Spleen (tissue), 11 donors: ENCODE results near the gene ACVR1. TPM values are rescaled to one million over a fixed set of nuclear protein-coding genes. Genes with fewer than 3 reads are reported as not detected.

Experiments used
- DNase-seq: peaks from one replicate; pipeline ENCODE4 v3.0.0-alpha.2; 2020
- H3K27ac ChIP-seq, 8 donors: fragments of 200-600 bp; sonication (generic) in 7 of 8; 1 replicate in 4 of 8; 2 replicates in 4 of 8; pipeline versions ENCODE4 v1.5.0 to v1.8.0; 2016 to 2021; ENCODE audit warnings: inconsistent platforms in 4 of 8, mild to moderate bottlenecking in 4 of 8, moderate library complexity in 1 of 8
- H3K27me3 ChIP-seq, 7 donors: fragments of 200-600 bp; sonication (generic) in 6 of 7; replicated peaks in 1 of 7; 1 replicate in 4 of 7; 2 replicates in 3 of 7; pipeline versions ENCODE4 v1.5.0 to v1.8.0; 2016 to 2021; ENCODE audit warnings: inconsistent platforms in 3 of 7, mild to moderate bottlenecking in 1 of 7
- H3K36me3 ChIP-seq, 6 donors: fragments of 200-600 bp; sonication (generic) in 5 of 6; 1 replicate in 4 of 6; 2 replicates in 2 of 6; pipeline versions ENCODE4 v1.5.0 to v1.8.0; 2016 to 2021; ENCODE audit warnings: inconsistent platforms in 2 of 6
- H3K4me1 ChIP-seq, 6 donors: fragments of 200-600 bp; sonication (generic) in 5 of 6; 1 replicate in 3 of 6; 2 replicates in 3 of 6; pipeline versions ENCODE4 v1.5.0 to v1.8.0; 2016 to 2021; ENCODE audit warnings: inconsistent platforms in 3 of 6
- H3K4me3 ChIP-seq, 8 donors: fragments of 200-600 bp; sonication (generic) in 7 of 8; 1 replicate in 4 of 8; 2 replicates in 4 of 8; pipeline versions ENCODE4 v1.5.0 to v1.8.0; 2016 to 2021; ENCODE audit warnings: inconsistent platforms in 4 of 8, mild to moderate bottlenecking in 4 of 8, moderate library complexity in 2 of 8
- H3K9me3 ChIP-seq, 8 donors: fragments of 200-600 bp; sonication (generic) in 7 of 8; 1 replicate in 4 of 8; 2 replicates in 4 of 8; pipeline versions ENCODE4 v1.5.0 to v1.8.0; 2016 to 2021; ENCODE audit warnings: inconsistent platforms in 4 of 8
- POLR2A ChIP-seq, 3 donors: fragments of 450-650 bp; IDR thresholded peaks; one replicate each; pipeline ENCODE4 v1.5.1; 2017; ENCODE audit warnings: antibody characterized with exemption in 3 of 3, mild to moderate bottlenecking in 1 of 3
- POLR2AphosphoS5 ChIP-seq, 3 donors: sonication (generic); formaldehyde crosslinking; IDR thresholded peaks; one replicate each; pipeline ENCODE4 v1.5.1; 2017; ENCODE audit warnings: antibody characterized with exemption in 3 of 3
- WGBS, 5 donors: extraction: QIAGEN DNeasy Blood & Tissue Kit in 3 of 5; methylation state at CpG; one replicate each; pipeline versions ENCODE4 v1.1.5 to v1.1.7; 2013 to 2018; 5-methylcytosine and 5-hydroxymethylcytosine counted together
- intact Hi-C: fragments of 100-400 bp; cut with DNase I; formaldehyde crosslinking; loops from one replicate; pipeline ENCODE4 v1.15.0; 2023; ENCODE audit warnings: low total_unique reads
- polyA plus RNA-seq, 3 donors: library from polyadenylated mRNA; stranded (reverse); fragments of 200-250 nt; gene quantifications; one replicate each; pipeline ENCODE4 v1.2.1, GENCODE V29; 2013
- total RNA-seq, 7 donors: library from RNA; depleted of rRNA in 3 of 7; stranded (reverse); fragments of >200 nt in 3 of 7; fragmentation: NEBNext Ultra II Directional in 4 of 7; extraction: Animal tissue kit (Norgen Biotek cat#: 25700) in 4 of 7; gene quantifications; one replicate each; pipeline versions ENCODE4 v1.1.0 to v1.2.1, GENCODE V29; 2016 to 2021
- TF ChIP-seq, protein P1 (sequence below), 11 experiments: fragments of 200-600 bp in 7 of 11; fragments of 450-650 bp in 4 of 11; sonication (generic) in 4 of 11; IDR thresholded peaks in 8 of 11; conservative IDR thresholded peaks in 3 of 11; 1 replicate in 7 of 11; 2 replicates in 4 of 11; pipeline versions ENCODE4 v1.4.0 to v1.8.0; 2016 to 2021; ENCODE audit warnings: antibody characterized with exemption in 11 of 11, inconsistent platforms in 4 of 11, mild to moderate bottlenecking in 1 of 11
- donor health status: healthy with polysubstance abuse.
- donor health status: DM: no; HTN: no; CAD: no; lungs with moderate emphysema.
- donor health status: DM: no; HTN: no; CAD: no.
- donor health status: Bipolar disorder and iron deficiency.
- donor health status: healthy.
- donor health status: DM: no; HTN: no; CAD: no.
- donor health status: DM: yes; HTN: yes; CAD: no.

The ACVR1 gene
- total and polyA plus RNA-seq, 10 donors = 2.1 to 23.8 (median 13.6) TPM

DNA sequence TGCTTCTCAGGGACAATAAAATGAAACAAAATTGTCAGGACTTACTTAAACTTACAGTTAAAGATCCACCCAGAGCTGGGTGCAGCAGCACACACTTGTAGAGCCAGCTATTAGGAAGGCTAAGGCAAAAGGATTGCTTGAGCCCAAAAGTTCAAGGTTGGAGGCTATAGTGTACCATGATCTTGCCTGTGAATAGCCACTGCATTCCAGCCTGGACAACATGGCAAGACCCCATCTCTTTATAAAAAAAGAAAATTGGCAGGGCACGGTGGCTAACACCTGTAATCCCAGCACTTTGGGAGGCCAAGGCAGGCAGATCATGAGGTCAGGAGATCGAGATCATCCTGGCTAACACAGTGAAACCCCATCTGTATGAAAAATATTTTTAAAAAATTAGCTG is 34.6 kb downstream of the ACVR1 start:
- no peak overlapping the region for H3K4me3 ChIP-seq
- no peaks in the 10 kb centered on the region for H3K9me3 ChIP-seq
- H3K27ac ChIP-seq = no peak overlapping the region
- no peaks in the 10 kb centered on the region for H3K36me3 ChIP-seq
- no peaks in the 10 kb centered on the region for H3K27me3 ChIP-seq
- TF ChIP-seq POLR2AphosphoS5 (IDR thresholded peaks at IDR 0.05) (no peak), POLR2A (IDR thresholded peaks at IDR 0.05) (no peak)
- TF ChIP-seq, protein P1, sequence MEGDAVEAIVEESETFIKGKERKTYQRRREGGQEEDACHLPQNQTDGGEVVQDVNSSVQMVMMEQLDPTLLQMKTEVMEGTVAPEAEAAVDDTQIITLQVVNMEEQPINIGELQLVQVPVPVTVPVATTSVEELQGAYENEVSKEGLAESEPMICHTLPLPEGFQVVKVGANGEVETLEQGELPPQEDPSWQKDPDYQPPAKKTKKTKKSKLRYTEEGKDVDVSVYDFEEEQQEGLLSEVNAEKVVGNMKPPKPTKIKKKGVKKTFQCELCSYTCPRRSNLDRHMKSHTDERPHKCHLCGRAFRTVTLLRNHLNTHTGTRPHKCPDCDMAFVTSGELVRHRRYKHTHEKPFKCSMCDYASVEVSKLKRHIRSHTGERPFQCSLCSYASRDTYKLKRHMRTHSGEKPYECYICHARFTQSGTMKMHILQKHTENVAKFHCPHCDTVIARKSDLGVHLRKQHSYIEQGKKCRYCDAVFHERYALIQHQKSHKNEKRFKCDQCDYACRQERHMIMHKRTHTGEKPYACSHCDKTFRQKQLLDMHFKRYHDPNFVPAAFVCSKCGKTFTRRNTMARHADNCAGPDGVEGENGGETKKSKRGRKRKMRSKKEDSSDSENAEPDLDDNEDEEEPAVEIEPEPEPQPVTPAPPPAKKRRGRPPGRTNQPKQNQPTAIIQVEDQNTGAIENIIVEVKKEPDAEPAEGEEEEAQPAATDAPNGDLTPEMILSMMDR (IDR thresholded peaks at IDR 0.05 in 8 of 11, conservative IDR thresholded peaks at IDR 0.05 in 3 of 11) = no peak
- peaks cover 0 to 61% (median 24%) of the 10 kb centered on the region in 6 donors for H3K4me1 ChIP-seq
- WGBS, 5 donors = 93 to 98% (median 95%) methylated on average over 2 of the region's 2 CpGs
- DNase-seq = no peak
- intact Hi-C loops = no loop called here

DNA sequence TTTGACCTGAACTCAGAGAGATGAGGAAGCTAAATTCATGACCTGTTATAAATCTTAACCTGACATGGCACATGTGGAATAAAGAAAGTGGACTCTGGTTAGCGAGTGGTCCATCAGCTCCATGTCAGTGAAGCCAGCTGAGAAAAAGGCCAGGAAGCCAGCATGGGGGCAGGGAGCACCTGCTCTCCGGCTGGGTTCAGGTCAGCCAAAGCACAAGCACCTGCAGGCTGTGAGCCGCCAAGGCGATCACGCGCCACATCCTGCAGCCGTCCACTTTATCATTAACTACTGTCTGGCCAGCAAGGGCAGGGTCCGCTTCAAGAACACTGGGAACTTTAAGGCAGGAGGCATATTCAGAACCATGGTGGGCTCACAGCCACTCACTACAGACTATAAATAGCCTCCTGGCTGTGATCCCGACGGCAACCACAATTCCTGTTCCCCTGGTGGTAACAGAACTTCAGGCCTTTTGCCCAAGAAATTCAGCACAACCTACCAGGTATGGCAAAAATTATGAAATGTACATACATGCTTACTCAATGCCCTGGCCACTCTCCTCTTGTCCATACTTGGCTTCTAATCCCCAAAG is 35.5 kb downstream of the ACVR1 start:
- intact Hi-C loops = no loop called here
- H3K36me3 ChIP-seq = no peaks in the 10 kb centered on the region
- 38 to 59% (median 47%) methylated on average over 10 of the region's 10 CpGs for WGBS, 5 donors
- H3K27ac ChIP-seq = no peak overlapping the region
- H3K4me1 ChIP-seq = peaks cover 0 to 61% (median 24%) of the 10 kb centered on the region in 6 donors
- no peak for DNase-seq
- TF ChIP-seq, protein P1 (IDR thresholded peaks at IDR 0.05 in 8 of 11, conservative IDR thresholded peaks at IDR 0.05 in 3 of 11) = no peak
- TF ChIP-seq POLR2AphosphoS5 (IDR thresholded peaks at IDR 0.05) (no peak), POLR2A (IDR thresholded peaks at IDR 0.05) (no peak)
- H3K4me3 ChIP-seq = no peak overlapping the region
- H3K27me3 ChIP-seq = no peaks in the 10 kb centered on the region
- H3K9me3 ChIP-seq = no peaks in the 10 kb centered on the region

DNA sequence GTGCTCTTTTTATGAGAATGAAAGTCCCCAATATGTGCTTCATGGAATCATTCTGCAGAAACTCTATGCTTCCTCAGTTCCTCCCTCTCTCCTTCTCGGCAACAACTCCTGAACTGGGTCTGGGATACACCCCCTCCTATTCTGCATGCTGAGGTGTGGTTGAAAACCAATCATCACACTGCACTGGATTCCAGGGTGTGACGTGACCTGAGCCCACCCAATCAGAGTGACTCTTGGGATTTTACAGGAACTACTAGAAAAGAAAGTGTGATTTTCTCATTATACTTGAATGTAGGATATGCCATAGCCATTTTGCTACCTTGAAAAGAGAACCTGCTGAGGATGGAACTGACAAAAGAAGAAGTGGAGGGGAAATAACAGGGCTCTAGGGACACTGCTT is 36.3 kb downstream of the ACVR1 start:
- Histone ChIP-seq H3K27me3 (no peaks in the 10 kb centered on the region), H3K36me3 (no peaks in the 10 kb centered on the region), H3K4me1 (peaks cover 0 to 61% (median 24%) of the 10 kb centered on the region in 6 donors), H3K27ac (no peak overlapping the region), H3K4me3 (no peak overlapping the region), H3K9me3 (no peaks in the 10 kb centered on the region)
- 89 to 100% (median 94%) methylated on average over 2 of the region's 2 CpGs for WGBS, 5 donors
- TF ChIP-seq POLR2AphosphoS5 (IDR thresholded peaks at IDR 0.05) (no peak), POLR2A (IDR thresholded peaks at IDR 0.05) (no peak)
- TF ChIP-seq, protein P1 (IDR thresholded peaks at IDR 0.05 in 8 of 11, conservative IDR thresholded peaks at IDR 0.05 in 3 of 11) = no peak
- intact Hi-C loops = no loop called here
- DNase-seq = no peak

- TF ChIP-seq POLR2AphosphoS5 (IDR thresholded peaks at IDR 0.05) = no peak
- TF ChIP-seq POLR2A (IDR thresholded peaks at IDR 0.05) = no peak
- TF ChIP-seq, protein P1 (IDR thresholded peaks at IDR 0.05 in 8 of 11, conservative IDR thresholded peaks at IDR 0.05 in 3 of 11) = no peak
- H3K4me1 ChIP-seq = peaks cover 0 to 61% (median 24%) of the 10 kb centered on the region in 6 donors
- peak overlapping the region in 3 of 8 donors; percentile 65 to 77 (median 67) for H3K27ac ChIP-seq
- no peak for DNase-seq
- H3K36me3 ChIP-seq = no peaks in the 10 kb centered on the region
- no peaks in the 10 kb centered on the region for H3K9me3 ChIP-seq
- no peak overlapping the region for H3K4me3 ChIP-seq
- intact Hi-C loops = no loop called here
- no peaks in the 10 kb centered on the region for H3K27me3 ChIP-seq
- 80 to 84% (median 81%) methylated on average over 5 of the region's 5 CpGs for WGBS, 5 donors
Observed at GRCh38 chr2:157839162-157839801, 36.8 kb downstream of the ACVR1 start.
